CD4-positive, alpha-beta T cell treated with Interleukin-1 beta for 1 hour (primary cell): ENCODE data around the gene H2BK1.
A peak's percentile ranks its signal among the peaks of the same experiment; 100 is the strongest.

Experiments
- DNase-seq, 2 donors: peaks; one replicate each; pipeline ENCODE4 v3.0.0-alpha.2; 2020 to 2022

H2BK1 gene

GRCh38 chr7:151244841-151245346 lies 34.6 kb upstream of the H2BK1 start:
- DNase-seq = no peak

DNA sequence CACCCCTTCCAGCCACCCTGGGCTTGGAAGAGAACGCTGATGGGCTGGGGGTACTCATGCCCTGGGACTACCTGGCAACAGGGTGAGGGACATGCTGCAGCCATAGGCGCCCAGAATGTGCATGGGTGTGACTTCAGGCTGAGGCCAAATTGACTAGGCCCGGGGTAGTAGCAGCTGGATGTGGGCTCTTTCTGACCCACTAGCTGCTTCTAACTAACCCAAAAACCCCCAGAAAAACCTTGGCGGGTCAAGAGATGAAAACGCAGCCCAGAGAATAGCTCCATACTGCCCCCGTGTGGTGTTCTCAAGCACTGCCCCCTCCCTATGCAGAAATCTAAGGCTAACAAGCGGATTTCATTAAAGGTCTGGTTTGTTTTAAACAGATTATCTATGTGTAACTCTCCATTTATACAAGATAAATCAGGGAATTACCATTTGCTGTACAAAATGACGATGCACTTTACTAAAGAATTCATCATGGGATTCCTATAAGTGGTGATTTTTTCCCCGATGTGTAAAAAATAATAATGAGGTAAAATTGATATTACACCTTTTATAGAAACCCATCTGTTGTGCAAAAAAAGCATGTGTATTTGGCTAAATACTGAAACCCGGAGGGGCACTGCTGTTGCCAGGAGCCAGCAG lies 34.0 kb upstream of the H2BK1 start:
- DNase-seq = peak; percentile 56 to 75

DNA sequence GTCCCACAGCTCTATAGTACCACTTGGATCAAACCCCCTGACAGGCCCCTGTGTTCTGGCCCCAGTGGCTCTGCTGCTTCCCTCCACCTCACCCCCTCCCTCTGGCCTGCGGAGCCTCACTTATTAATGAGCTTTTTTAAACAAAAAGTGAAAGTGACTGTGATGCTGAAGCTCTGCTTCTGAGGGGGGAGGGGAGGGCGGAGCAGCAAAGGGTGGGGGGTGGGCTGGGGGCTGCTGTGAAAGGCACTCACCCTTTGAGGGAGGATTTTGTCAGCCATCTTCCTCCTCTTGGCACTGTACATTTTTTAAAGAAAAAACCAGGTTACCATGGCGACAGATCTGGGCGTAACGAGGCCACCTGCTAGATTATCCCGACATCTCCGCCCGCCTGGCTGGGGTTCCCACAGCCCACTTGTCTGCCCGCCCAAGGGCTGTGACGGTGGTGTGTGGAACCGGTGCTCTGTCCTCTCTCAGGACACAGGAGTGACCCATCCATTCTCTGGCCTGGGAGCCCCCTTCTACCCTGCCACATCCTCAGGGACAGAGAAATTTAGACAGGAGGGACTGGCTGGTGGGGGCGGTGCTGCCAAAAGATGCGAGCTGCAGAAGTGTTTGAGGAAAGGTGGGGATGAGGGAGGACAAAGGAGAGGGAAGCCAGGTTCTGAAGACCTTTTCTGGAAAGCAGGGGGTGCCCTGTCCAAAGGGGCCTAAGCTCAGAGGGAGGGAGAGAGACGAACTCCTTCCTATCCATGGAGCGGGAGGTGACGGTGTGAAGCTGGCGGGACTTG lies 33.3 kb upstream of the H2BK1 start:
- DNase-seq = peak; percentile 39 to 78

GRCh38 chr7:151243045-151243349 lies 32.7 kb upstream of the H2BK1 start:
- DNase-seq = no peak

GRCh38 chr7:151242159-151243044 lies 32.1 kb upstream of the H2BK1 start:
- DNase-seq = no peak

DNA sequence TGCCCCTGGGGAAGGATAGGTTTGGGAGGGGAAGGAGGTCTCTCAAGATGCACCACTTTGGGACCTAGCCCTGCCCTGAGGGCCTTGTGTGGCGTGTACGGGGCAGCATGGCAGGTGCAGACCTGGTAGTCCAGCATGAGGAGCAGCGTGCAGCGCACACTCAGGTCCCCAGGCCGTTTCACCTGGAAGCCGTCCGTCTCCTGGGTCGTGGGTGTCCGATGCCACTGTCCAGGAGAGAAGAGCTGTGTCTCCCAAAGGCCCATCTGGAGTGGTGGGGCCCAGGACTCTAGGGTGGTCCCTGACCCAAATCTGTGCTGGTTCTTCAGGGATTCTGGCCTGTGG lies 31.4 kb upstream of the H2BK1 start:
- no peak for DNase-seq

GRCh38 chr7:151240942-151241754 lies 30.9 kb upstream of the H2BK1 start:
- no peak for DNase-seq

- DNase-seq = no peak
Measured at GRCh38 chr7:151240536-151240935, 30.2 kb upstream of the H2BK1 start.

- DNase-seq = no peak
Measured at GRCh38 chr7:151239837-151240459, 29.7 kb upstream of the H2BK1 start.

DNA sequence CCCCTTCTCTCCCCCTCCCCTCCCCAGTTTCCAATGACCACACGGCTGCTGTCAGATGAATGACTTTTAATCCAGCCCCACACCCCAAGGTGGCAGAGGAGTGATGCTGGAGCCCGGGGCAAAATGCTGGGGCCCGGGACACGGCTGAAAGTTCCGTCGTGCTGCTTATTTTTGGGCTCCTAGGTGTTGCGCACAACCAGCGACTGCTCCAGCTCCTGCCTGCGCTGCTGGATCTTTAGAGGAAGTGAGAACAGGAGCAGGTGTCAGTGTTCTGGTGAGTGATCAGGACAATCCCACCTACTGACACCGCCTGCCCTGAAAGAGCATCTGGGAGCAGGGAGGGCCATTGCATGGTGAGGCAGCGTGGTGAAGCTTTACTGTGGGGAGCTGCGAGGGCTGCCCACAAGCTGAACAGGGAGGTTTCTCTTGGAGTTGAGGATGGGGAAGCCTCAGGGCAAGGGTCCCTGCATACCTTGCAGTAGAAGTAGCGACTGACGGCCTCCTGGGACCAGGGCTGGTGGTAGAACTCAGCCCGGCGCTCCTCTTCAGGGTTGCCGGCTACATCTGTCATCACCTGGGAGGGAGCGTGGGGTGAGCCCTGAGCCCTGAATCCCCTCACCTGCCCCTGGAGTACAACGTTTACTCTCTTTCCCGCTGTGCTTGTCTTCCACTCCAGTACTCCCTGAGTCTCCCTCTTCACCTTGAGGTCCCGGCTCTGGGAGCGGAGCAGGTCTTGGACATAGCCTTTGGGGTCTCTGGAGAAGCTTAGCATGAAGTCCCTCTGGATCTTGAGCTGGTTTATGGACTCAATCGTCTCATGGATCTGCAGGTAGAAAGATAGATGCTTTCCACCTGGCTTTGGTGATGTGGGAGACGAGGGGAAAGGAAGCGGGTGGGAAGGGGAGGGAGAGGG lies 28.9 kb upstream of the H2BK1 start:
- no peak for DNase-seq

DNA sequence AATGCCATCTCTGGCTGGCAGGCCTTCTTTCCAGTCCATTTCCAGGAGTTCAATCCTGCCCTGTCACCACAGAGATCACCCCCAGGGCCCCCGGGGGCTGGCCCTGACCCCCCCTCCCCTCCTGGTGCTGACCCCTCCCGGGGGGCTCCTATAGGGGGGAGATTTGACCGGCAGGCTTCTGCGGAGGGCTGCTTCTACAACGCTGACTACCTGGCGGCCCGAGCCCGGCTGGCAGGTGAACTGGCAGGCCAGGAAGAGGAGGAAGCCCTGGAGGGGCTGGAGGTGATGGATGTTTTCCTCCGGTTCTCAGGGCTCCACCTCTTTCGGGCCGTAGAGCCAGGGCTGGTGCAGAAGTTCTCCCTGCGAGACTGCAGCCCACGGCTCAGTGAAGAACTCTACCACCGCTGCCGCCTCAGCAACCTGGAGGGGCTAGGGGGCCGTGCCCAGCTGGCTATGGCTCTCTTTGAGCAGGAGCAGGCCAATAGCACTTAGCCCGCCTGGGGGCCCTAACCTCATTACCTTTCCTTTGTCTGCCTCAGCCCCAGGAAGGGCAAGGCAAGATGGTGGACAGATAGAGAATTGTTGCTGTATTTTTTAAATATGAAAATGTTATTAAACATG lies 28.0 kb upstream of the H2BK1 start:
- DNase-seq = no peak

GRCh38 chr7:151237244-151238189 lies 27.2 kb upstream of the H2BK1 start:
- no peak for DNase-seq

GRCh38 chr7:151236406-151236805 lies 26.1 kb upstream of the H2BK1 start:
- no peak for DNase-seq

DNA sequence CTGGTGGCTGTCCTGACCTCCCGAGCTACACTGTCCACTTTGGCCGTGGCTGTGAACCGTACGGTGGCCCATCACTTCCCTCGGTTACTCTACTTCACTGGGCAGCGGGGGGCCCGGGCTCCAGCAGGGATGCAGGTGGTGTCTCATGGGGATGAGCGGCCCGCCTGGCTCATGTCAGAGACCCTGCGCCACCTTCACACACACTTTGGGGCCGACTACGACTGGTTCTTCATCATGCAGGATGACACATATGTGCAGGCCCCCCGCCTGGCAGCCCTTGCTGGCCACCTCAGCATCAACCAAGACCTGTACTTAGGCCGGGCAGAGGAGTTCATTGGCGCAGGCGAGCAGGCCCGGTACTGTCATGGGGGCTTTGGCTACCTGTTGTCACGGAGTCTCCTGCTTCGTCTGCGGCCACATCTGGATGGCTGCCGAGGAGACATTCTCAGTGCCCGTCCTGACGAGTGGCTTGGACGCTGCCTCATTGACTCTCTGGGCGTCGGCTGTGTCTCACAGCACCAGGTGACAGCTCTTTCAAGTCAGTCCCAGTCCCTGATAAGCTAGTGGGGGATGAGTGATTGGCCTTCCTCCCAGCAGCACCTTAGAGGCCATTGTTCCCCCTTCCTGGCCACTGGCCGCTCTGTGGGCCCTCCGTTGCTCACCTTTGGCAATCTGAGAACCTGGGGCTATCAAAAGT lies 25.0 kb upstream of the H2BK1 start:
- no peak for DNase-seq

GRCh38 chr7:151233804-151234203 lies 23.5 kb upstream of the H2BK1 start:
- no peak for DNase-seq

GRCh38 chr7:151232917-151233701 lies 22.8 kb upstream of the H2BK1 start:
- DNase-seq = peak; percentile 66

DNA sequence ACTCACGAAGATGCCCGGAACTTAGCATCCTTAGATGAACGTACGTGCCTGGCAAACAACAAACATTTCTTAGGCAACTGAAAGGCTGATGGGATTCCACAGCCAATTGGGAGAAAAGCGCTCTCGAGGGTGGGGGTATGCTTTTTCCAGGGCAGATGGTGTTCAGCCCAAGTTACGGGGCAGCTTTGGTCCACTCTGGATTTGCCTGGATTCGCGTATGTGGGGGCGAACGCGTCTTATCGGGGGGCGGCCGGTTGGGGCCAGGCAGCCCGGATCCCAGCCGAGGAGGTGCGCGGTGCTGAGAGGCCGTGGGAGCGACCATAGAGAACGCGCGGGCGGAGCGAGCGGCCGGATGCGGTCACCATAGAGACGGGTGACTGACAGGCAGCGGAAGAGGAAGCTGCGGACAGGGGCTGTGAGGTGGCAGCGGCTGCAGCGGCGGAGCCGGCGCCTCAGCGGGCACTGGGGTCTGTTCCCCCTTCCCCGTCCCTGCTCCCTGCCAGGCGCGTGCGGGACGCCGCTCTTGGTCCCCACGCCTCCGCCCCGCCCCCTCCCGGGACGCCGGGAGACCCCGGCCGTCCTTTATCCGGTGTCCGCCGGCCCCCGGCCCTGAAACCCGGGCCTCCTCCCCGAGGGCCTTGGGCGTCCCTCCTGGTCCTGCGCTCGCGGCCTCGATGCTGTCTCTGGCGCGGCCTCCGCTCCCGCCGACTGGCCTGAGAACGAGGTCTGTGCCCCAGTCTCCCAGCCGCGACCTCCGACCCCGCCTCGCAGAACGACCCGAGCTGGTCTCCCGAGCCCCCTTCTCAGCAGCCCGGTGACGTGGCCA lies 22.0 kb upstream of the H2BK1 start, which contains the start of gene CHPF2:
Gene CHPF2, plus strand, starts transcription at position 393 of the 826 bp plus-strand sequence. CDS start 1,529 bp downstream, outside the sequence.
- peak; percentile 88 to 89 for DNase-seq
